Large intestine (tissue), 3 donors: Measurements from ENCODE around the gene F8. TPM values are rescaled to one million over a fixed set of nuclear protein-coding genes. Genes with fewer than 3 reads are reported as not detected.
"Not testable (repeated sequence)": the region's sequence is repeated elsewhere in the genome, so short reads cannot be mapped to it uniquely, and the experiment has no call there.

Experiments
- DNase-seq, 2 donors: peaks; one replicate each; pipeline versions ENCODE4 v3.0.0 to v3.0.0-alpha.2; 2013
- H3K27ac ChIP-seq: one replicate; pipeline ENCODE4 v1.5.1; 2013; ENCODE audit warnings: low read length
- H3K27me3 ChIP-seq: 2 replicates; pipeline ENCODE4 v1.6.1; 2013; ENCODE audit warnings: low read length; ENCODE audit not compliant: control insufficient read depth, insufficient read depth
- H3K36me3 ChIP-seq: 2 replicates; pipeline ENCODE4 v1.6.1; 2013; ENCODE audit warnings: low read length; ENCODE audit not compliant: control insufficient read depth, insufficient read depth
- H3K4me1 ChIP-seq: one replicate; pipeline ENCODE4 v1.6.1; 2013; ENCODE audit warnings: low read length; ENCODE audit not compliant: control insufficient read depth, insufficient read depth
- H3K4me3 ChIP-seq: one replicate; pipeline ENCODE4 v1.5.1; 2013; ENCODE audit warnings: low read length
- H3K9me3 ChIP-seq: one replicate; pipeline ENCODE4 v1.6.1; 2013; ENCODE audit warnings: mild to moderate bottlenecking, low read depth, low read length, moderate library complexity; ENCODE audit not compliant: control insufficient read depth
- WGBS: methylation state at CpG from one replicate; pipeline ENCODE4 v1.1.5; 2013; ENCODE audit warnings: low lambda C conversion rate; ENCODE audit not compliant: insufficient coverage; 5-methylcytosine and 5-hydroxymethylcytosine counted together
- polyA plus RNA-seq: library from polyadenylated mRNA; unstranded; fragments of 120-200 nt; gene quantifications from one replicate; pipeline ENCODE4 v1.2.1, GENCODE V29; 2013

Gene F8
- polyA plus RNA-seq, 1 donor, result 2.9 TPM

DNA sequence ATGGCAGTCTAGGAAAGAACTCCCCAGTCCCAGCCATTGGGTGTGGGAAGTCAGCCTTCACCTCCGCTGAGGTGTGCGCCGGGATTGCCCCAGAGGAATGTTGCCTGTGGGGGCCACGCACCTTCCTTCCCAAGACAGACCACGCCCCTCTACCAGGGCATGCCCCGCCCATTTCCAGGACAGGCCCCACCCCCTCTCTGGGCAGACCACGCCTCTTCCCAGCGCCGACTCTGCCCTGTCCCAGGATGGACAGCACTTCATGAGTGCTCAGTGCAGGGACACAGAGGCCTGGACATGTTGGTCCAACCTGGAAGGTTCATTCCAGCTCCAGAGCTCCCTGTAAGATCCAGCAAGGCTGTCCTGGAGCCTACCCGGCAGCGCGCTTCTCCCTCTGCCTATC is 13.9 kb downstream of the F8 start:
- no CpG with 5 or more reads among the region's 12 CpGs for WGBS
- H3K27me3 ChIP-seq, result not testable (repeated sequence)

GRCh38 chrX:155006913-155007671 is 15.4 kb downstream of the F8 start:
- not testable (repeated sequence) for H3K27ac ChIP-seq, H3K4me1 ChIP-seq, H3K27me3 ChIP-seq, H3K4me3 ChIP-seq, DNase-seq, H3K36me3 ChIP-seq, H3K9me3 ChIP-seq
- WGBS, result no CpG with 5 or more reads among the region's 11 CpGs

More for the DNA sequence above, 13.9 kb downstream of the F8 start:
- H3K4me3 ChIP-seq, DNase-seq, H3K27ac ChIP-seq, H3K9me3 ChIP-seq, H3K4me1 ChIP-seq, H3K36me3 ChIP-seq: not testable (repeated sequence)

- WGBS, result no CpG with 5 or more reads among the region's 10 CpGs
- not testable (repeated sequence) for H3K4me1 ChIP-seq, H3K36me3 ChIP-seq, H3K4me3 ChIP-seq, H3K27me3 ChIP-seq, H3K27ac ChIP-seq, DNase-seq, H3K9me3 ChIP-seq
Observed at GRCh38 chrX:155006379-155006778, 16.1 kb downstream of the F8 start.

DNA sequence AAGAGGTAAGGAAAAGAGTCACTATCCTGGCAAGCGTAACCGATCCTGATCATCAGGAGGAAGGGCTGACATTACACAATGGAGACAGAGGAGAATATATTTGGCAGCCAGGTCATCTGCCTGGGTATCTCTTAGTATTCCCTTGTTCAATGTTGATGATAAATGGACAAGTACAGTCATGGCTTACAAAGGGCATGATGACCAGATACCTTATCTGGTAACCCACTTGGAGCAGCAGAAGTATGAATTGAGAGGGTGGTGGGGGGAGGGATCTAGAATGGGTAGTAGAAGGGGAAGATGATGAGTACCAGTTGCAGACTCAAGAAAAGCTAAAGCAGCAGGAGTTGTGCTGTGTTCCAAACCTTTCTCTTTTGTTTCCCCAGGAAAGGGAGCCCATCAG is 17.3 kb downstream of the F8 start:
- Histone ChIP-seq H3K27ac (no peak overlapping the region), H3K27me3 (no peaks in the 10 kb centered on the region), H3K4me1 (no peaks in the 10 kb centered on the region), H3K9me3 (no peaks in the 10 kb centered on the region), H3K4me3 (no peak overlapping the region), H3K36me3 (no peaks in the 10 kb centered on the region)
- no CpG with 5 or more reads among the region's 2 CpGs for WGBS
- DNase-seq, result no peak

GRCh38 chrX:155001873-155002272 is 20.6 kb downstream of the F8 start:
- no peaks in the 10 kb centered on the region for H3K9me3 ChIP-seq
- no peaks in the 10 kb centered on the region for H3K36me3 ChIP-seq
- 100% methylated on average over 1 of the region's 4 CpGs for whole genome bisulfite sequencing
- no peaks in the 10 kb centered on the region for H3K4me1 ChIP-seq
- no peak for DNase-seq
- no peaks in the 10 kb centered on the region for H3K27me3 ChIP-seq
- H3K4me3 ChIP-seq, result no peak overlapping the region
- no peak overlapping the region for H3K27ac ChIP-seq

DNA sequence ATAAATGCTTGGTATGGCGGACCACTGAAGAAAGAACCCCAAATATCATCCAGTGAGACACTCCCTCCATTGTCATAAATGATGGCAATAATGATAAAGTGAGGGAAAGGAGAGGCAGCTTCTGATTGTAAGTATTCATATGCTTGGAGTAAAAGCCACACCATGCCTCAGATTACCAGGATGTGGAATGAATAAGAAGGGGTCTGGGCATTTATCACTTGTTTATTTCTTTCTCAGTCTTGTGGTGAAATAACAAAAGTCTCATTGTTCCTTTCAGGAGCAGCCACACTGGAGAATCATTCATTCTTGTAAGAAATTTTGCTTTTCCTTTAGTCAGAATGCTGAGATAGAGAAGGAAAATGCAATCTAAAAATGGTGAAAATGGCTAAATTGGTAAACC is 21.7 kb downstream of the F8 start:
- DNase-seq, result no peak
- no peaks in the 10 kb centered on the region for H3K4me1 ChIP-seq
- no peak overlapping the region for H3K27ac ChIP-seq
- H3K4me3 ChIP-seq, result no peak overlapping the region
- no peaks in the 10 kb centered on the region for H3K9me3 ChIP-seq
- H3K36me3 ChIP-seq, result no peaks in the 10 kb centered on the region
- H3K27me3 ChIP-seq, result no peaks in the 10 kb centered on the region
- no CpG with 5 or more reads among the region's 1 CpG for WGBS

- no peaks in the 10 kb centered on the region for H3K9me3 ChIP-seq
- H3K36me3 ChIP-seq, result no peaks in the 10 kb centered on the region
- H3K4me1 ChIP-seq, result no peaks in the 10 kb centered on the region
- H3K27me3 ChIP-seq, result no peaks in the 10 kb centered on the region
- DNase-seq, result no peak
- H3K27ac ChIP-seq, result no peak overlapping the region
- WGBS, result no CpG with 5 or more reads among the region's 1 CpG
- H3K4me3 ChIP-seq, result no peak overlapping the region
Observed at GRCh38 chrX:154998204-154998880, 24.2 kb downstream of the F8 start.

DNA sequence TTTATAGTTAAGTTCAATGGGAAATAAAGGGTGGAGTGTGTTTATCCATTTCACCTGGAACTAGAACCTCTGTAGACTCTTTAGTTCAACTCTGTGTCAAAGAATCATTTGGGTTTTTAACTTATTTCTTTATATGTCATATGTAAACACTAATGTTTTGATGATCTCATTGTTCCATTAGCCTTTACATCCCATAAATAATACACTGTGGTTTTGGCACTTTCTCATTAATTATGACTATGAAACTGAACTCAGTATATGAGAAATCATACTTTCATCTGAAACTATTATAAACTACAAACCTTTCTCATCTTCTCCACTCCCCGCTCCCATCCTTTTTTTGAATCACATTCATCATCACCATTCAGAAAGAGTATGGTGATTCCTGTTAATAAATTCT is 31.0 kb downstream of the F8 start:
- H3K27me3 ChIP-seq, result no peaks in the 10 kb centered on the region
- DNase-seq, result no peak
- no peaks in the 10 kb centered on the region for H3K36me3 ChIP-seq
- H3K27ac ChIP-seq, result no peak overlapping the region
- no peak overlapping the region for H3K4me3 ChIP-seq
- no peaks in the 10 kb centered on the region for H3K9me3 ChIP-seq
- no CpG with 5 or more reads among the region's 1 CpG for WGBS
- H3K4me1 ChIP-seq, result no peaks in the 10 kb centered on the region

- WGBS, result no CpG with 5 or more reads among the region's 3 CpGs
- no peaks in the 10 kb centered on the region for H3K36me3 ChIP-seq
- no peaks in the 10 kb centered on the region for H3K9me3 ChIP-seq
- H3K27me3 ChIP-seq, result no peaks in the 10 kb centered on the region
- H3K4me3 ChIP-seq, result no peak overlapping the region
- no peak for DNase-seq
- no peaks in the 10 kb centered on the region for H3K4me1 ChIP-seq
- no peak overlapping the region for H3K27ac ChIP-seq
Observed at GRCh38 chrX:154991039-154991438, 31.5 kb downstream of the F8 start.

DNA sequence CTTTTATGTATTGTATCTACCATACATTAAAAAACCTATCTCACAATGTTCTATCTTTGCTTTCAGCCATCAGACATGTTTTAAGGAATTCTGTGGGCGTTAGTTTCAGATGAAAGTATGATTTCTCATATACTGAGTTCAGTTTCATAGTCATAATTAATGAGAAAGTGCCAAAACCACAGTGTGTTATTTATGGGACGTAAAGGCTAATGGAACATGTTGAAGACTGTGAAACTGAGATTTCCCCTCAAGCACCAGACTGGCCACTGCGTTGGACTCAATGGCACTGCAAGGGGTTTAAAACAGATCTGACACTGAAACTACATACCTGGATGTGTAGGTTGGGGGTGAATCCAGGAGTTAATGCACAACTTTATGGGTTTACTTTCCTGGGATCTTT is 32.0 kb downstream of the F8 start:
- no CpG with 5 or more reads among the region's 3 CpGs for WGBS
- Histone ChIP-seq H3K27me3 (no peaks in the 10 kb centered on the region), H3K27ac (no peak overlapping the region), H3K4me1 (no peaks in the 10 kb centered on the region), H3K9me3 (no peaks in the 10 kb centered on the region), H3K36me3 (no peaks in the 10 kb centered on the region), H3K4me3 (no peak overlapping the region)
- no peak for DNase-seq

- WGBS, result no CpG with 5 or more reads among the region's 3 CpGs
- Histone ChIP-seq H3K4me3 (no peak overlapping the region), H3K9me3 (no peaks in the 10 kb centered on the region), H3K36me3 (no peaks in the 10 kb centered on the region), H3K27me3 (no peaks in the 10 kb centered on the region), H3K27ac (no peak overlapping the region), H3K4me1 (no peaks in the 10 kb centered on the region)
- DNase-seq, result no peak
Observed at GRCh38 chrX:154988719-154989118, 33.8 kb downstream of the F8 start.
